Glomerular visceral epithelial cell (primary cell): ENCODE data around the gene SNX21.
A peak's percentile ranks its signal among the peaks of the same experiment; 100 is the strongest.
"Not testable (repeated sequence)": the region's sequence is repeated elsewhere in the genome, so short reads cannot be mapped to it uniquely, and the experiment has no call there.

Experiments
- DNase-seq: peaks from one replicate; pipeline ENCODE4 v3.0.0-alpha.2; 2016; ENCODE audit errors: extremely low spot score

SNX21 gene

DNA sequence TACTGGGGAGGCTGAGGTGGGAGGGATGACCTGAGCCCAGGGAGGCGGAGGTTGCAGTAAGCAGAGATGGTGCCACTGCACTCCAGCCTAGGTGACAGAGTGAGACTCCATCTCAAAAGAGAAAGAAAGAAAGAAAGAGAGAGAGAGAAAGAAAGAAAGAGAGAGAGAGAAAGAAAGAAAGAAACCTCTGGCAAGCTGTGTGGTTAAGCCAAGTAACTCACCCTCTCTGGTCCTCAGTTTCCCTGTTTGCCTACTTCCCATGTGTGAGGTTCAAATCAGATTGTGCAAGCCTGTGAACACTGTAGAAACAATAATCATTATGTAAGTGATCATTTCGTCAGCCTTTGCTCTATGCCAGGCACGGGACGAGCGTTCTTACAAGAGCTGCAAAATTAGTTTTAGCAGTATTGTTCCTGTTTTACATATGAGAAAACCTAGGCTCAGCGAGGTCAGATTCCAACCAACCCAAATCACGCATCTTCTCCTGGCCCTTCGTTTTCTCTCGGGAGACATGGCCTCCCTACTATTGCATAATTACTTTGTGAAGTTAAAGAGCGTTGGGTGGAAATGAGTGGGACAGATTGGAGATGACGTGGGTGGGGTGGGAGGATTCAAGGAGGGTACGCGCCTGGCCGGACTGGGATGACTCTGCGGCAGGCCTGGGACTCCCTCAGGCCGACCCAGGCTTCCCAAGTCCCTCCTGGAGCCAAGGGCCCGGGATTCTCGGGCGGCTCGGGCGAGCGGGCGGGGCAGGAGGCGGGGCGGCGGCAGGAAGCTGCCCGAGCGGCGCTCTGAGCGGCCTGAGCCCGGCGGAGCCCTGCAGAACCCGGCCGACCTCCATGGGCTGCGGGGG, at the start of gene SNX21:
Gene SNX21, plus strand, starts transcription at position 770 of the 853 bp plus-strand sequence. CDS start 121 bp downstream, outside the sequence.
- peak; percentile 94 for DNase-seq

- no peak for DNase-seq
Observed at GRCh38 chr20:45788351-45788750, 45.2 kb upstream of the SNX21 start.

DNA sequence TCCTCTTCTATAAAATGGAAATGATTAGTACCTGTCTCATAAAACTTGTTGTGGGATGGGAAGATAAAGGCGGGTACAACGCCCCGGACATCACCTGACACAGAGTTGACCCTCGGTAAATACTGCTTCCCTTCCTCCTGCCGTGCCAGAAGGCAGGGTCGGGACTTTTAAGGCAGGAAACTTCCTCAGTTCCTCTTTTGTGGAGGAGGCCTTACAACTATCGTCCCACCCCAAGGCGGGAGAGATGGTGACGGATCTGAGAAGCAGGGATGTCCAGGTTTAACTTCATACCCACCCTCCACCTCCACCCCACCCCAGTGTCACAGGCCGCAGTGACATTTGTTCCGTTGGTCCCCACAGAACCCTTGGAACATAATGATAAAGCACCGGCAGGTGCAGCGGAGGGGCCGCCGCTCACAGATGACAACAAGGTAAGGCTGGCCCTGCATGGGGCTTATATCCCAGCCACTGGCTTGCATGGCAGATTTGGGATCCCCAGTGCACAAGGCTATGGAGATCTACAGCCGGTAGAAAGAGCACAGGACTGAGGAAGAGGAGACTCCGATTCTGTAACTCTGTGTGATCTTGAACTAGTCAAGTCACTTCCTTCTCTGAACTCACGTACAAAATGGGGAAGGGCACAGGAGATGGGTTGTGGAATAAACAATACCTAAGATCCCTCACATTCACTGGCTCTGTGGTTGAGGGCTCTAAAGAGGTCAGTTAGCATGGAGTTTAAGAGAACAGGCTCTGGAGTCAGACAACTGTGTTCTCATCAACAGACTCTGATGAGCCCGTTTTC, 41.1 kb upstream of the SNX21 start:
- no peak for DNase-seq

- no peak for DNase-seq
Observed at GRCh38 chr20:45796337-45797065, 37.1 kb upstream of the SNX21 start.

DNA sequence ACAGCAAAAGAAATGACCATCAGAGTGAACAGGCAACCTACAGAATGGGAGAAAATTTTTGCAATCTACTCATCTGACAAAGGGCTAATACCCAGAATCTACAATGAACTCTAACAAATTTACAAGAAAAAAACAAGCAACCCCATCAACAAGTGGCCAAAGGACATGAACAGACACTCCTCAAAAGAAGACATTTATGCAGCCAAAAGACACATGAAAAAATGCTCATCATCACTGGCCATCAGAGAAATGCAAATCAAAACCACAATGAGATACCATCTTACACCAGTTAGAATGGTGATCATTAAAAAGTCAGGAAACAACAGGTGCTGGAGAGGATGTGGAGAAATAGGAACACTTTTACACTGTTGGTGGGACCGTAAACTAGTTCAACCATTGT, 36.1 kb upstream of the SNX21 start:
- DNase-seq = not testable (repeated sequence)

DNA sequence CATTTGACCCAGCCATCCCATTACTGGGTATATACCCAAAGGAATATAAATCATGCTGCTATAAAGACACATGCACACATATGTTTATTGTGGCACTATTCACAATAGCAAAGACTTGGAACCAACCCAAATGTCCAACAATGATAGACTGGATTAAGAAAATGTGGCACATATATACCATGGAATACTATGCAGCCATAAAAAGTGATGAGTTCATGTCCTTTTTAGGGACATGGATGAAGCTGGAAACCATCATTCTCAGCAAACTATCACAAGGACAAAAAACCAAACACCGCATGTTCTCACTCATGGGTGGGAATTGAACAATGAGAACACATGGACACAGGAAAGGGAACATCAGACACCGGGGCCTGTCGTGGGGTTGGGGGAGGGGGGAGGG, 35.6 kb upstream of the SNX21 start:
- DNase-seq = not testable (repeated sequence)

- DNase-seq = peak; percentile 64
Observed at GRCh38 chr20:45798935-45799642, 34.5 kb upstream of the SNX21 start.

DNA sequence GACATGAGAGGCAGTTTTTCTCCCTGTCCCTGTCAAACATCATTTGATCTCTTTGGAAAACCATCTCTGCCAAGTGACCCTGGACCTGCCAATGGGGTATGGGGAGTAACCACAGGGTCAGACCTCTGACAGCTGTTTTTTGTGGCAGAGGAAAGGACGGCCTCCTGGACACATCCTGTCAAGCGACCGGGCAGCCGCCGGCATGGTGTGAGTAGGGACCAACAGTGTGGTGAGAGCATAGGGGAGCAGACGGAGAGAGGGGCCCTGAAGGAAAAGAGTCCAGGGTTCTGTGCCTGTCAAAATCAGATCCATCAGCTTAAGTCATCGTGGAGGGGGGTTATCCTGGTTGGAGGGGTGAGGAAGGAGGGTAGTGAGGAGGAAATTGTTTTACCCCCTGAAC, 31.7 kb upstream of the SNX21 start:
- DNase-seq = no peak

- no peak for DNase-seq
Observed at GRCh38 chr20:45810191-45810970, 23.2 kb upstream of the SNX21 start.

DNA sequence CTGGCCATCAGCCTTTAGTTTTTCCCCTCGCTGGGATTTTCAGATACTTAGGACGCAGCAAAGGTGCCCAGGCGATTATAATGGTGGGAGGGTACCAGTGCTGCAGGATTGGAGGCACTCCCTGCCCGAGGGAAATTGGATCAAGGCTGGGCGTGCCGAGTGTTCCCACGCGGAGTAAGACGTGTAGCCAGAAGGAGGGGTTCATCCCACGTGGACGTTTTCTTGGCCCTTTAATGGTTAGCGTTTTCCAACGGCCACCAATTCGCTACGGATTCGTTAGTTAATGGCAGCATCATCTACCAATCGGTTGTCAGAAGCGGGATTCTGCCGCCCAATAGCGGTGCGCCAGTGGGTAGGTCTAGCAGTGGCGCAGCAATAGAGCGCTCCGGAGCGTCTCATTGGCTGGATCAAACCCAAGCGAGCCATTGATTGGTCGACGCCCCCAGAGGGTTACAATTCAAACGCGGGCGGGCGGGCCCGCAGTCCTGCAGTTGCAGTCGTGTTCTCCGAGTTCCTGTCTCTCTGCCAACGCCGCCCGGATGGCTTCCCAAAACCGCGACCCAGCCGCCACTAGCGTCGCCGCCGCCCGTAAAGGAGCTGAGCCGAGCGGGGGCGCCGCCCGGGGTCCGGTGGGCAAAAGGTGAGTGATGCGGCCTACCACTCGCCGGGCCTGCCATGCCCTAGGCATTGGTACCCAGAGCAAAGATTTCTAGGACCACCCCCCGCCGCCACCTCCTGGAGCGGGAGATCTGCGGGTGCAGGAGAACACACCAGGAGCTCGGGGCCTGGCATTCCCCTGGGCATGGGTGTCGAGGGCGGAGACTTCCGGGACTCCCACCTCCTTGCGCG, 21.2 kb upstream of the SNX21 start, which contains the start of gene UBE2C:
Gene UBE2C, plus strand, starts transcription at position 488 of the 849 bp plus-strand sequence. Its CDS starts 52 bp downstream, at position 540.
- peak; percentile 99 for DNase-seq

DNA sequence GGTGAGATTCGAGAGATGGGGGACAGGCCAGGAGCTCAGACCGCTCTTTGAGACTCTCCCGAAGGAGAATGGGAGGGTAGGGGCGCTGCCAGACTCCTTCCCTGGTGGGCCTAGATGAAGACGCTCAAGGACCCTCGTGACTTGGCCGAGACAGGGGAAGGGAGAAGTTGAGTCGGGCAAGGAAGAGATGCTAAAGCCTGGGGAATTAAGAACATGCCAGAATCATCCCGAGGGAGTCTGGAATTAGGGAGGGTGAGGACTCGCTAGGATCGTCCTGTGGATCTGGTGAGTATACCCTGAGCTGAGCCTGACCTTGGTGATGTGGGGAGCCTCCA, 20.6 kb upstream of the SNX21 start:
- no peak for DNase-seq

DNA sequence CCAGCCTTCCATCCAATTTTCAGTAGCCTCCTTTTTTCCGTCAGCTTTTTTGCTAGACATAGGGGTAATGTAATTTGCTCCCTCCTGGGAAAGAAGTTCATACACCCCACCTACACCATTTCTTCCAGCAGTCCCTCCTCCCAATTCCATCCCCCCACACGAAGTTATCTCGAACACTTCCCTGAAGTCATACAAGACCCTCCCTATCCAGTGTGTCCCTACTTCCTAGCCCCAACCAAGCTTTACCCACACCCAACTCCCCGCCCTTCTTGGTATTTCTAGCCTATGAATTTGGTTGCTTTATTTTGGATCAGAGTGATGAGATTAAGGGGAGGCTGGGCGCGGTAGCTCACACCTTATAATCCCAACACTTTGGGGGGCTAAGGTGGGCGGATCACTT, 20.1 kb upstream of the SNX21 start:
- no peak for DNase-seq

- DNase-seq = no peak
Observed at GRCh38 chr20:45814314-45814713, 19.3 kb upstream of the SNX21 start.

DNA sequence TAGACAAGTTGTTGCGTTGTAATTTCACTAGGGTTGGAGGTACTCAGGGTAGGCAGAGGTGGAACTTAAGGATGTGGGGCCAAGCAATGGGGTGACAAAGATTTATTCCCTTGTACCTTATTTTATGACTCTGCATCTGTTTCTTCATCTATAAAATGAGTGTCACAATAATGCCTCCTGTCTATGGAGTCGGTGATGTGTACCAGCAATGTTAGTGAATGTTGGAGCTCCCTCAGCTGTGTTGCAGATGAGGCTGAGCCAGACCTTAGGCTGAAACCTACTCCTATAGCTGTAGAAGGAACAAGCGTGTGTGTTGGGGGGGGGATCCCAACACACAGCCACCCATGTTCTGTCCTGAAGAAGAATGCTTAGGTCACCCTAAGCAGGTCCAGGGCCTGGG, 16.6 kb upstream of the SNX21 start:
- DNase-seq = no peak

GRCh38 chr20:45817376-45818194, 16.0 kb upstream of the SNX21 start:
- DNase-seq = peak; percentile 75

GRCh38 chr20:45818239-45818638, 15.4 kb upstream of the SNX21 start:
- DNase-seq = no peak

DNA sequence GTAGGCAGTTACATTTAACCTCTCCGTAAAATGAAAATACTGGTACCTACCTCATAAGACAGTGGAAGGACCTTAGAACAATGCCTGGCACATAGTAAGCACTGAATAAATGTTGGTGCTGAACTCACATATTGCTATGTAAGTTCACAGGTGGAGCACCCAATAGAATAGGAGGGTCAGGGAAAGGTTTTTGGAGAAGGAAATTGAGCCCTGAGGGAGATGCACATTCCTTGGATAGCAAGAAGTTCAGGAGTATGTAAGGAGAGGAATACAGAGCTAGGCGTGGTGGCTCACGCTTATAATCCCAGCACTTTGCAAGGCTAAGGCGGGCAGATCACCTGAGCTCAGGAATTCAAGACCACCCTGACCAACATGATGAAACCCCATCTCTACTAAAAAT, 14.1 kb upstream of the SNX21 start:
- no peak for DNase-seq

GRCh38 chr20:45821947-45822346, 11.7 kb upstream of the SNX21 start:
- DNase-seq = no peak

DNA sequence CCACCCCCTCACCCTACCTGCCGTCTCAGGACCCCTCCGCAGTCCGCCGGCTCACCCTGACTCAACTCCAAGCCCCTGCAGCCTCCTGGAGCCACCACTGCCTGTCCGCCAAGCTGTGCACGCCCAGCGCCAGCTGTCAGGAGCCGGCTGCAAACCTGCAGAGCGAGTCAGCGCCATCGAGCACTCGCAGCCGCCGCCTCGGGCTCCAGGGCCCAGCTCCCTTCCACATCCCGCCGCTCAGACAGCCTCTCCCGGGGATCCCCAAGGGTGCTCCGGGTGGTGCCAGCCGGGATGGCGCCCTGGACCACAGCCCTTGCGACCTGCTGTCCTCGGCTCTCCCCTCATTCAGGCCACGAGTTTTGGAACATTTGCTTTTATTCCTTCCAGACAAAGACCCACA, 10.7 kb upstream of the SNX21 start:
- DNase-seq = peak; percentile 55
